SIG-M5 treated with dmso at 0.1 percent for 504 hours (cell line): Measurements from ENCODE around the gene DPM1.
"Not testable (repeated sequence)": the region's sequence is repeated elsewhere in the genome, so short reads cannot be mapped to it uniquely, and the experiment has no call there.

ENCODE experiments used
- DNase-seq: peaks from one replicate; lab custom pipeline; 2025; ENCODE audit not compliant: unreplicated experiment; lab: John Stamatoyannopoulos, UW

The DPM1 gene

DNA sequence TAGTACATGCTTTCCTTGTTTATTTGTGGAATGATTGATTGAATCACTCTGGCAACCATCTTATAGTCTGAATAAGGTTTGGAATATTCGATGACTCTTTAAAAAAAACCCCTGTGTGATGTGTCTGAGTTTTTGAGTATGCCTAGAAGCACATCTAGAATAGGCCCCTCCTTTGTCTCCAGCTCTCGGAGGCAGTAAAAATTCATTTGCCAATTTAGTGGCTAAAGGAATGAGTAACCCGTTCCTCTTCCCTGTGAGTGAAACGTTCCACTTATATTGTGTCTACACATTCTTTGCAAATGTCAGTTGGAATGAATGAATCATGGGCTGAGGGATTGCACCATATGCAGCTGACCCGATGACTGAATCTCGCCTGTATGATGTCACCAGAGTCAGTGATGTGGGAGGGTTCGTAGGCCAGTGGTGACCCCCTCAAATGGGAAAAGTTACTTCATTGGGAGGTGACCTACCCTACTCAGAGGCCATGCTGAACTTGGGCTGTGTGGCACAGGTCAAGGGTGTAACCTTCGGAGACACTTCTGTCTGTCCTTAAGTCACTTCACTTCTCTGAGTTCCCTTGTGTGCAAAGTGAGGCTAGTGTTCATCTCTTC is 21.8 kb upstream of the DPM1 start:
- peak; percentile 87 for DNase-seq

- not testable (repeated sequence) for DNase-seq
These were observed 20.2 kb upstream of the DPM1 start for GRCh38 chr20:50978533-50978932.

DNA sequence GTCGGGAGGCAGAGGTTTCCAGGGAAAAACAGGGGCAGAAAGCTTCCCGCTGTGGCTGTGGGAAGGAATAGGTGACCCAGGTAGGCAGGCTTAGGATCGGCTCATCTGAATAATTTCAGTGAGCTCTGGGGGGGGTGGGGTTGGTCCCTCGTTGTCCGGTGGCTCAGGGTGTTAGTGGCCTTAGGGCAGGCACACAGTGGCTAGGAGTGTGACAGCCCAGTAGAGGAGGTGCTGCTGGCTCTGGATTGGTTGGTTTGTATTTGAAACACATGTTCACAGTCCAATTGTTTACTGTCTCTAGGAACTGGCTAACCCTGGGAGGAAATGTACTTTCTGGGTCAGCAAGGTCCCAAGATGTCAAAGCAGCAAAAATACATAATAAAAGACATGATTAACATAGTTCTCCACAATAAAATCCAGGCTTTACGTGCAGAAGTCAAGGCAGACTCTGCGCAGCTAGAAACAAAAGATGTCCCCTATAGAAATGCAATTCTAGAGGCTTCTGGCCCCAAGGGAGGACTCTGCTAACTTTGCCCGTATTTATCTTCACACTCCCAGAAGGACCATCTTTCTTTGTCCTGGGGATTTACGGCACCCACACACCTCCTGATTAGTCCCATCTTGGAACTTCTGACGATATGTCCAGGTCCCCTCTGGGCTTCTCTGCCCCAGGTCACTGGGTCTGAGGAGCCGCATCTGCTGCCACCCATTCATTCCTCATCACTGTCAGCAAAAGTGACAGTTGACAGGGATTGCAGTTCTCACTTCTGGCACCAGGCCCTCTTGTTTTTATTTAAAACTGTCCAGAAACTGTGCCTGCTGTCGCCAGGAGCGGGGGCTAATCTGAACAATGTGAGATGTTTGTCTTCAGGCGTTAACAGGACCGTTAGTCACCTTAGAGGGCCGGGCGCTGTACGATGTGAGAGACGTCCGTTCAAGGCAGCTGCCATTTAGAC is 19.0 kb upstream of the DPM1 start:
- DNase-seq: no peak

DNA sequence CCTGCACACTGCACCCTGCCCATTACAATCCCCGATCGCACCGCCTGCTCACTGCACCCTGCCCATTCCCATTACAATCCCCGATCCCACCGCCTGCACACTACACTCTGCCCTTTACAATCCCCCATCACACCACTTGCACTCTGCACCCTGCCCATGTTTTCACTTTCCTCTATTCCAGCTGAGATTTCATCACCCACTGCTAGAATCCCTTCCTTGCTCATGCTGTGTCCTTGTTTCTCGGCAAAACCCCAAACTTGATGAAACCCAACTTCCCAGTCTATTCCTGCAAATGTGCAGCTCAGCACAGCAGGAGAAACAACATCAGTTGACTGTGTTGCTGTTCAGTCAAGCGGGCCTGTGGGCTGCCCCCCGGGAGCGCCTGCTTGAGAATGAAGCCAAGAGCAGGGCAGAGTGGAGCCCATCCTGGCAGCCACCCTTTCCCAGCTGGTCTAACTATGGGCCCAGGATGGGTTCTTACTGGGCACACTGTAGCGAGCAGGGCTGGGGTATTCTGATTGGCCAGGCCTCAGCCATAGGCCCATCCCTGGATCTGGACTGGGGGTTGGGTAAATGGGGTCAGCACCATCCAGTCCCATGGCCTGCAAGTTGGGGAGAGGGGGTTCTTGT is 17.5 kb upstream of the DPM1 start:
- DNase-seq: no peak

GRCh38 chr20:50969912-50970311 is 11.6 kb upstream of the DPM1 start:
- DNase-seq: no peak

- DNase-seq: no peak
These were observed 11.1 kb upstream of the DPM1 start for GRCh38 chr20:50969435-50969834.

GRCh38 chr20:50968289-50968688 is 10.0 kb upstream of the DPM1 start:
- DNase-seq: no peak

GRCh38 chr20:50967586-50967985 is 9.3 kb upstream of the DPM1 start:
- DNase-seq: no peak

DNA sequence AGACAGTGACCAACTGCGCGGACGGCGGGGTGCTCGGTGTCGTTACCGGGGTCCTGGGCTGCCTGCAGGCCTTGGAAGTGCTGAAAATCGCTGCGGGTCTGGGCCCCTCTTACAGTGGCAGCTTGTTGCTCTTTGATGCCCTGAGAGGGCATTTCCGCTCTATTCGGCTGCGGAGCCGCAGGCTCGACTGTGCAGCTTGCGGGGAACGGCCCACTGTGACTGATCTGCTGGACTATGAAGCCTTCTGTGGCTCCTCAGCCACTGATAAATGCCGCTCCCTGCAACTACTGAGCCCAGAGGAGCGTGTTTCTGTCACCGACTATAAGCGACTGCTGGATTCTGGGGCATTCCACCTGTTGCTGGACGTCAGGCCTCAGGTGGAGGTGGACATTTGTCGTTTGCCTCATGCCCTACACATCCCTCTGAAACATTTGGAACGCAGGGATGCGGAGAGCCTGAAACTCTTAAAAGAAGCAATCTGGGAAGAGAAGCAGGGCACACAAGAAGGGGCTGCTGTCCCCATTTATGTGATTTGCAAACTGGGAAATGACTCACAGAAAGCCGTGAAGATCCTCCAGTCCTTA is 1.3 kb upstream of the DPM1 start:
- no peak for DNase-seq

- DNase-seq: peak; percentile 97
These were observed 547 bp upstream of the DPM1 start, which contains the start of gene MOCS3 for GRCh38 chr20:50958615-50959542. Gene MOCS3, plus strand, starts transcription at chr20:50958818. Its CDS starts 25 bp downstream, at chr20:50958843.

DNA sequence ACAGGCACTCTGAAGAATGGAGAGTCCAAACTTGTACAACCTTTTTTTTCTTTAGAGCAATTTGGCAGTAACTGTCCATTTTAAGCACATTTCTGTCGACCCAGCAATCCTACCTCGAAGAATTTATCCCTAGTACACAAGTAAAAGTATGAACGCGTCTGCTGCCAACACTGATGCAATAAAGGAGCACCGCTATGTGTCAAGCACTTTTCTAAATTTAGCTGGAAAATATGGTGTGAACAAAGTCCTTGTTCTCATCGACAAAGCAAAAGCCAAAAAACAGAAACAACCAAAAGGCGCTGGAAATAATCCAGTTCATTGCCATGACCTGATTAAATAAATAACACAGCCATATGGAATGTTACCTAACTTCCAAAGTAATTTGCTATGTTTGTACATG is 1.1 kb downstream of the DPM1 start:
- peak; percentile 61 for DNase-seq

DNA sequence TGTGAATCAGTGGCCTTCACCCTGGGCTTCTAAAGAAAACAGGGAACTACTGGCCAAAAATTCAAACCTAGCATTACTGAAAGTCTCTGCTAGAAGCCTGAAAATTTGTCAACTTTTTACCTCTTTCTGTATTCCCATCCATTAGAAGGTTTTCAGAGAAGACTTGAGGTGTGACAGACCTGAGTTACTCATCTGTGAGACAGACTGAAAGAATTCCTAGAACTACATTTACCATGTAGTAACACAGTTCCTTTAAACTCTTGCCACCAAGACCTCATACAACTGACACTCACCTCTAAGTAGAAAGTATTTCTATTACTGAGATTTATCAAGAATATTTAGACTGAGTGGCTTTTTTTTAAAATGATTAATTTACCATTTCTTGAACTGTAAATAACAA is 4.5 kb downstream of the DPM1 start:
- DNase-seq: no peak

DNA sequence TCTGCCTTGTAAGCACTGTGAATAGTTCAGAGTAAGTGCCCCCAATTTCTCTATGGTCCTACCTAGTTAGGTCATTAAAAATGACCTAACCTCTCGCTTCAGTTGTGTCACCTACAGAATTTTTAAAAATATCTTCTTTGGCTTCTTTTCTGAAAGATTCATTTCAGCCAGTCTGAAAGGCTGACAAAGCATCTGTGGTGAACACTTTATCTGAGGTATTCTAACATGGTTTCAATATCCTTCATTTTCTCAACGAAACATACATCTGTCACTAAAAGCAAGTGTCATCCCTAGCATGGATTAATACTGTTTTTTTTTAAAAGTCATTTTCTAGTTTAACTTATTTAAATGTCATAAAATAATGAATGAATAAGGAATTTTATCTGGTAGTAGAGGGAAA is 5.1 kb downstream of the DPM1 start:
- no peak for DNase-seq

GRCh38 chr20:50948132-50948785 is 10.1 kb downstream of the DPM1 start:
- no peak for DNase-seq

DNA sequence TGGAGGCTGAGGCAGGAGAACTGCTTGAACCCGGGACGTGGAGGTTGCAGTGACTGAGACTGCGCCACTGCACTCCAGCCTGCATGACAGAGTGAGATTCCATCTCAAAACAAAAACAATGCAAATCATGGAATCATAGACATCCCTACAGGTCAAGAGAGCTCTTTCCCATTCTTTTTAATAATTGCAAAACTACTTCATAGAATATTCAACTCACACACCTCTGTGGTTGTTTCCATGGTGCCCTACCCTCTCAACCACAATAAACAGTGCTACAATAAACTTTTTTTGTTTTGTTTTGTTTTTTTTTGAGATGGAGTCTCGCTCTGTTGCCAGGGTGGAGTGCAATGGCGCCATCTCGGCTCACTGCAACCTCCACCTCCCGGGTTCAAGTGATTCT is 15.3 kb downstream of the DPM1 start:
- no peak for DNase-seq

- no peak for DNase-seq
These were observed 24.7 kb downstream of the DPM1 start for GRCh38 chr20:50933589-50933988.

GRCh38 chr20:50932691-50933280 is 25.5 kb downstream of the DPM1 start:
- DNase-seq: no peak

GRCh38 chr20:50932016-50932485 is 26.3 kb downstream of the DPM1 start:
- no peak for DNase-seq

- peak; percentile 93 for DNase-seq
These were observed 26.9 kb downstream of the DPM1 start, which contains the start of gene ADNP for GRCh38 chr20:50931306-50932015. Gene ADNP, minus strand, starts transcription at chr20:50931437. Its CDS starts 27,441 bp downstream, at chr20:50903996.
